ENCODE data around the gene PTPRN2. TPM values are rescaled to one million over a fixed set of nuclear protein-coding genes. Genes with fewer than 3 reads are reported as not detected.

Gene PTPRN2
- polyA plus RNA-seq, 1 of the 3 experiments (the other 2 are of a cell fraction), result 4.0 TPM

GRCh38 chr7:157713591-157713990, 874.0 kb downstream of the PTPRN2 start (continued):
- TF ChIP-seq FOSL2 (IDR thresholded peaks at IDR 0.05; ENCODE audit: borderline replicate concordance, low read depth) (no peak), EP300 (IDR thresholded peaks at IDR 0.05; ENCODE audit: borderline replicate concordance in 1 of 2, low read depth in 1 of 2, low read length in 1 of 2) (no peak), CTCF (IDR thresholded peaks at IDR 0.05) (no peak), RXRA (IDR thresholded peaks at IDR 0.05; ENCODE audit: borderline replicate concordance, low read depth) (no peak), RFX5 (IDR thresholded peaks at IDR 0.05; ENCODE audit: low read length) (no peak), MXI1 (IDR thresholded peaks at IDR 0.05; ENCODE audit: low read depth, low read length) (no peak)
- TF ChIP-seq, protein P1, sequence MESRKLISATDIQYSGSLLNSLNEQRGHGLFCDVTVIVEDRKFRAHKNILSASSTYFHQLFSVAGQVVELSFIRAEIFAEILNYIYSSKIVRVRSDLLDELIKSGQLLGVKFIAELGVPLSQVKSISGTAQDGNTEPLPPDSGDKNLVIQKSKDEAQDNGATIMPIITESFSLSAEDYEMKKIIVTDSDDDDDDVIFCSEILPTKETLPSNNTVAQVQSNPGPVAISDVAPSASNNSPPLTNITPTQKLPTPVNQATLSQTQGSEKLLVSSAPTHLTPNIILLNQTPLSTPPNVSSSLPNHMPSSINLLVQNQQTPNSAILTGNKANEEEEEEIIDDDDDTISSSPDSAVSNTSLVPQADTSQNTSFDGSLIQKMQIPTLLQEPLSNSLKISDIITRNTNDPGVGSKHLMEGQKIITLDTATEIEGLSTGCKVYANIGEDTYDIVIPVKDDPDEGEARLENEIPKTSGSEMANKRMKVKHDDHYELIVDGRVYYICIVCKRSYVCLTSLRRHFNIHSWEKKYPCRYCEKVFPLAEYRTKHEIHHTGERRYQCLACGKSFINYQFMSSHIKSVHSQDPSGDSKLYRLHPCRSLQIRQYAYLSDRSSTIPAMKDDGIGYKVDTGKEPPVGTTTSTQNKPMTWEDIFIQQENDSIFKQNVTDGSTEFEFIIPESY (IDR thresholded peaks at IDR 0.05; ENCODE audit: borderline replicate concordance, low read depth), result no peak

DNA sequence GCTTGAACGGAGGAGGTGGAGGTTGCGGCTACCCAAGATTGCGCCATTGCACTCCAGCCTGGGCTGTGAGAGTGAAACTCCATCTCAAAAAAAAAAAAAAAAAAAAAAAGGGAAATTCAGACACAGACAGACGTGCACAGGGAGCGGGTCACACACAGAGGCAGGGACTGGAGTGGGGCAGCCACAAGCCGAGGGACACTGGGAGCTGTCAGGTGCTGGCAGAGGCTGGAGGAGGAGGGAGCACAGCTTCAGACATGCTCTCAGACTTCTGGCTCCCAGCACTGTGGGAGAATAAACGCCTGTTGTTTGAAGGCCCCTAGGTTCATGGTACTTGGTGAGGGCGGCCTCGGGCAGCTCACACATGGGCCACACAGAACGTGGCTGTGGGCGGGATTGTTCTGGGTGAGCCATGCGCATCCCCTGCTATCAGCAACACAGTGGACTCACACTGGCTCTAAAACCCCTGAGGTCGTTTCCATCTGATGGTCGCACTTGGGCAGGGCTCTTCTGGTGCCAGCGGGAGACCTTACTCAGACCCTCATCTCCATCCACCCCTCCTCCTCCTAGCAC, 874.9 kb downstream of the PTPRN2 start:
- H3K9me2 ChIP-seq, result no peaks in the 10 kb centered on the region
- no peaks in the 10 kb centered on the region for H3K27me3 ChIP-seq (ENCODE audit: insufficient read depth)
- no peak for DNase-seq
- no peak overlapping the region for H3K9ac ChIP-seq
- H3K4me2 ChIP-seq, result no peak overlapping the region
- ChIA-PET CTCF (no interaction called here), POLR2A (no interaction called here)
- H2AFZ ChIP-seq (ENCODE audit: low read depth), result no peak overlapping the region
- H3K9me3 ChIP-seq, result peaks cover 3% of the 10 kb centered on the region; the same call in 1 of the 2 replicates
- no peaks in the 10 kb centered on the region for H3K79me2 ChIP-seq (ENCODE audit: insufficient read depth)
- peaks cover 0 to 9% of the 10 kb centered on the region in 2 experiments; a peak in 1 of 4 replicates for H3K4me1 ChIP-seq (ENCODE audit: control insufficient read depth in 1 of 2, insufficient read depth in 2 of 2, low read depth in 1 of 2, low read length in 1 of 2)
- H3F3A ChIP-seq (replicated peaks; ENCODE audit: insufficient read depth), result no peaks in the 10 kb centered on the region
- WGBS (ENCODE audit: low lambda C conversion rate), result 64% methylated on average over 9 of the region's 15 CpGs
- no peak overlapping the region for H3K27ac ChIP-seq (ENCODE audit: low read depth in 2 of 2, low read length in 1 of 2)
- no peak overlapping the region for H3K4me3 ChIP-seq (ENCODE audit: low read depth in 2 of 2, low read length in 1 of 2)
- no peaks in the 10 kb centered on the region for H3K36me3 ChIP-seq (replicated peaks in 1 of 2; ENCODE audit: control insufficient read depth in 1 of 2, insufficient read depth in 2 of 2, low read length in 1 of 2)
- H4K20me1 ChIP-seq (ENCODE audit: insufficient read depth), result no peaks in the 10 kb centered on the region
- TF ChIP-seq TCF12 (IDR thresholded peaks at IDR 0.05), result no peak
- TF ChIP-seq, protein P2, sequence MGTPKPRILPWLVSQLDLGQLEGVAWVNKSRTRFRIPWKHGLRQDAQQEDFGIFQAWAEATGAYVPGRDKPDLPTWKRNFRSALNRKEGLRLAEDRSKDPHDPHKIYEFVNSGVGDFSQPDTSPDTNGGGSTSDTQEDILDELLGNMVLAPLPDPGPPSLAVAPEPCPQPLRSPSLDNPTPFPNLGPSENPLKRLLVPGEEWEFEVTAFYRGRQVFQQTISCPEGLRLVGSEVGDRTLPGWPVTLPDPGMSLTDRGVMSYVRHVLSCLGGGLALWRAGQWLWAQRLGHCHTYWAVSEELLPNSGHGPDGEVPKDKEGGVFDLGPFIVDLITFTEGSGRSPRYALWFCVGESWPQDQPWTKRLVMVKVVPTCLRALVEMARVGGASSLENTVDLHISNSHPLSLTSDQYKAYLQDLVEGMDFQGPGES (IDR thresholded peaks at IDR 0.05; ENCODE audit: low read depth, low read length), result no peak
- TF ChIP-seq, protein P1 (IDR thresholded peaks at IDR 0.05; ENCODE audit: borderline replicate concordance, low read depth), result no peak
- no peak for TF ChIP-seq RXRA (IDR thresholded peaks at IDR 0.05; ENCODE audit: borderline replicate concordance, low read depth)
- no peak for TF ChIP-seq SMC3 (IDR thresholded peaks at IDR 0.05; ENCODE audit: low read depth, low read length)
- TF ChIP-seq TAF1 (IDR thresholded peaks at IDR 0.05; ENCODE audit: borderline replicate concordance, low read depth, low read length), result no peak
- no peak for TF ChIP-seq RAD21 (IDR thresholded peaks at IDR 0.05; ENCODE audit: low read length)
- TF ChIP-seq RFX5 (IDR thresholded peaks at IDR 0.05; ENCODE audit: low read length), result no peak
- TF ChIP-seq USF2 (IDR thresholded peaks at IDR 0.05; ENCODE audit: borderline replicate concordance, low read depth, low read length), result no peak
- TF ChIP-seq CTCF (IDR thresholded peaks at IDR 0.05), result no peak
- no peak for TF ChIP-seq ELF1 (IDR thresholded peaks at IDR 0.05)
- no peak for TF ChIP-seq FOXJ3 (CRISPR knock-in tag; IDR thresholded peaks at IDR 0.05)
